Body of pancreas (tissue), 4 donors: ENCODE results near the gene TENT5D. TPM values are rescaled to one million over a fixed set of nuclear protein-coding genes. Genes with fewer than 3 reads are reported as not detected.

Source experiments
- ATAC-seq: fragments of 150-250 bp; one replicate; pipeline ENCODE4 v1.9.1; 2016
- DNase-seq, 4 donors: peaks; one replicate each; pipeline ENCODE4 v3.0.0-alpha.2; 2019
- H3K27ac ChIP-seq, 4 donors: fragments of 200-600 bp; sonication (generic); 1 replicate in 3 of 4; 2 replicates in 1 of 4; pipeline versions ENCODE4 v1.5.1 to v1.6.1; 2016 to 2019; ENCODE audit warnings: mild to moderate bottlenecking in 1 of 4, mixed read lengths in 1 of 4, moderate library complexity in 1 of 4
- H3K27me3 ChIP-seq, 2 donors: fragments of 200-600 bp; sonication (generic); one replicate each; pipeline ENCODE4 v1.6.0; 2016; ENCODE audit warnings: mild to moderate bottlenecking in 1 of 2
- H3K36me3 ChIP-seq, 2 donors: fragments of 200-600 bp; sonication (generic); replicated peaks in 1 of 2; 2 replicates each; pipeline ENCODE4 v1.5.1; 2016; ENCODE audit warnings: low read depth in 2 of 2; ENCODE audit not compliant: insufficient read depth in 1 of 2
- H3K4me1 ChIP-seq: fragments of 200-600 bp; sonication (generic); one replicate; pipeline ENCODE4 v1.6.0; 2016
- H3K4me3 ChIP-seq, 2 donors: fragments of 200-600 bp; sonication (generic); 1 replicate in 1 of 2; 2 replicates in 1 of 2; pipeline ENCODE4 v1.5.1; 2016 to 2019
- H3K9me3 ChIP-seq, 3 donors: fragments of 200-600 bp; sonication (generic); 1 replicate in 2 of 3; 2 replicates in 1 of 3; pipeline ENCODE4 v1.5.1; 2016
- CTCF ChIP-seq, 7 experiments: fragments of 450-650 bp in 4 of 7; fragments of 200-600 bp in 3 of 7; sonication (generic) in 3 of 7; IDR thresholded peaks; one replicate each; pipeline ENCODE4 v1.5.1; 2016 to 2019; ENCODE audit warnings: antibody characterized with exemption in 7 of 7
- POLR2A ChIP-seq, 3 donors: fragments of 450-650 bp; IDR thresholded peaks; one replicate each; pipeline ENCODE4 v1.6.1; 2016; ENCODE audit warnings: antibody characterized with exemption in 3 of 3, mild to moderate bottlenecking in 2 of 3
- intact Hi-C: fragments of 100-400 bp; cut with DNase I; formaldehyde crosslinking; loops from one replicate; pipeline ENCODE4 v1.15.1; 2023
- total RNA-seq, 2 donors: library from RNA; depleted of rRNA; stranded (reverse); fragments of >200 nt; gene quantifications; one replicate each; pipeline ENCODE4 v1.1.0, GENCODE V29; 2016

TENT5D gene
- total RNA-seq, 2 donors from 2014 or later: not detected

GRCh38 chrX:80489166-80489565 is 68.9 kb downstream of the TENT5D start:
- H3K36me3 ChIP-seq: no peaks in the 10 kb centered on the region
- no peaks in the 10 kb centered on the region for H3K27me3 ChIP-seq
- H3K4me3 ChIP-seq: no peak overlapping the region
- DNase-seq: no peak
- intact Hi-C loops: no loop called here
- no peaks in the 10 kb centered on the region for H3K9me3 ChIP-seq
- no peak overlapping the region for H3K27ac ChIP-seq
- ATAC-seq: no peak
- TF ChIP-seq CTCF (IDR thresholded peaks at IDR 0.05): no peak
- TF ChIP-seq POLR2A (IDR thresholded peaks at IDR 0.05): no peak
- H3K4me1 ChIP-seq: no peaks in the 10 kb centered on the region
